IPS-20b (cell line): ENCODE data around the gene IFT172.
A peak's percentile ranks its signal among the peaks of the same experiment; 100 is the strongest.

Experiments
- H3K27ac ChIP-seq: one replicate; pipeline ENCODE4 v1.5.1; 2013; ENCODE audit warnings: low read length
- H3K27me3 ChIP-seq: 2 replicates; pipeline ENCODE4 v1.6.1; 2013; ENCODE audit warnings: mild to moderate bottlenecking, low read length, inconsistent platforms; ENCODE audit not compliant: insufficient read depth
- H3K36me3 ChIP-seq: 2 replicates; pipeline ENCODE4 v1.6.1; 2013; ENCODE audit warnings: low read depth, mild to moderate bottlenecking, inconsistent platforms, low read length, moderate library complexity; ENCODE audit not compliant: insufficient read depth
- H3K4me1 ChIP-seq: 2 replicates; pipeline ENCODE4 v1.6.1; 2013; ENCODE audit warnings: mild to moderate bottlenecking, control low read depth, inconsistent platforms, low read length, moderate library complexity; ENCODE audit not compliant: insufficient read depth
- H3K4me3 ChIP-seq: 2 replicates; pipeline ENCODE4 v1.5.1; 2013; ENCODE audit warnings: mild to moderate bottlenecking, low read length, inconsistent platforms
- H3K9ac ChIP-seq: 2 replicates; pipeline ENCODE4 v1.6.1; 2013; ENCODE audit warnings: low read depth, mild to moderate bottlenecking, inconsistent platforms, low read length, moderate library complexity
- H3K9me3 ChIP-seq: 2 replicates; pipeline ENCODE4 v1.6.1; 2013; ENCODE audit warnings: mild to moderate bottlenecking, low read depth, low read length, inconsistent platforms; ENCODE audit not compliant: insufficient read depth

Gene IFT172

DNA sequence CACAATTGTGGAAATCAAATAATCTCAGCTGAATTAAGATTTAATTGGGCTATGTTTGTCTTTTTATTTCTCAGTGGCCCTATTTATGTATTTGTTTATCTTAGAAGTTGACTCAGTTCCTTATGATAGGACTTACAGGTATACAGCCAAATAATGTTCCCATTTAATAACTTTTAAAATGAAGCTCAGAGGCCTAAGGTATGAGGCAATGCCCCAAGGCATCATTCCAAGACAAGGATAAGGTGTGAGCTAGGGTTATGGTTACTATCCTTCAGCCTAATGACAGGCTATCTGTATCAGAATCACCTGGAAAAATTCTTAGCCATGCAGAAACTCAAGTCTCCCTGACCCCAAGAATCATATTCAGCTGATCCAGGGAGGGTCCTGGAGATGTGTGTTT is 68.5 kb downstream of the IFT172 start:
- no peak overlapping the region for H3K4me3 ChIP-seq
- no peak overlapping the region for H3K9ac ChIP-seq
- no peaks in the 10 kb centered on the region for H3K9me3 ChIP-seq
- H3K27me3 ChIP-seq = no peaks in the 10 kb centered on the region
- H3K36me3 ChIP-seq = no peaks in the 10 kb centered on the region
- no peak overlapping the region for H3K27ac ChIP-seq
- no peaks in the 10 kb centered on the region for H3K4me1 ChIP-seq

DNA sequence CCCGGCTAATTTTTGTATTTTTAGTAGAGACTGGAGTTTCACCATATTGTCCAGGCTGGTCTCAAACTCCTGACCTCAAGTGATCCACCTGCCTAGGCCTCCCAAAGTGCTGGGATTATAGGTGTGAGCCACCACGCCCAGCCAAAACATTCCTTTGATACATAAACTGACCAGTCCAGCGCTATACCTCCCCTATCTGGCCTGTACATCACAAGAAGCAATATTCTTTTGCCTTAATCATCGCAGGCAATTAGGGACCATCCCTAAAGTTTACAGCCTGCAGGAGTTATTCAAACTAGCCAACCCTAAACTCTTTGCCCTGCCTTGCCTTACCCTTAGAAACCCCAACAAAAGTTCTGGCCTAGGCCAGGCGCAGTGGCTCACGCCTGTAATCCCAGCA is 73.4 kb downstream of the IFT172 start:
- Histone ChIP-seq H3K27me3 (no peaks in the 10 kb centered on the region), H3K9me3 (no peaks in the 10 kb centered on the region), H3K36me3 (no peaks in the 10 kb centered on the region), H3K4me1 (no peaks in the 10 kb centered on the region), H3K27ac (no peak overlapping the region), H3K4me3 (no peak overlapping the region), H3K9ac (no peak overlapping the region)

DNA sequence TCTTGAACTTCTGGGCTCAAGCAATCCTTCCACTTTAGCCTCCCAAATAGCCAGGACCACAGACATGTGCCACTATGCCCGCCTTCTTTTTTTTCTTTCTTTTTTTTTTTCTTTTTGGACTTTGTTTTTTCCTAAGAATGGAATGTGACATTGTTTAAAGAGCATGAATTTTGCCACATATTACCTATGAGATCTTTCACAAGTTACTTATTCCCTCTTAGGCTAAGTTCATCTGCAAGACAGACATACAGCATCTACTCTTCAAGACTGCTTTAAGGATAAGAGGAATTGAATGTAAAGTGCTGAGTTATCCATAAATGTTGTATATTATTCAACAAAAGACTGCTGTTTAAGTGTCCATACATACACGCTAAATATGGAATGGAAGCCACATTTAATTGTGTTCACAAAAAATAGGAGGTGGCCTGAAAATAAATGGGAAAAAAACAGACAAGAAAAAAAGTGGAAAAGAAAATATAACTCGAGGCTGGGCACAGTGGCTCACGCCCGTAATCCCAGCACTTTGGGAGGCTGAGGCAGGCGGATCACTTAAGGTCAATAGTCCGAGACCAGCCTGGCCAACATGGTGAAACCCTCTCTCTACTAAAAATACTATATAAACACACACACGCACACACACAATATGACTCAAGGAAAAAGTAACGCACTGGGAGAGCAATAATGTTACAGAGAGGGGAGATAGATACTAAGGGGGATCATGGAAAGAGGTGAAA is 77.0 kb downstream of the IFT172 start:
- no peaks in the 10 kb centered on the region for H3K9me3 ChIP-seq
- H3K9ac ChIP-seq = no peak overlapping the region
- H3K27me3 ChIP-seq = no peaks in the 10 kb centered on the region
- no peak overlapping the region for H3K27ac ChIP-seq
- H3K4me3 ChIP-seq = no peak overlapping the region
- no peaks in the 10 kb centered on the region for H3K4me1 ChIP-seq
- peaks cover 1% of the 10 kb centered on the region; the same call in 1 of the 2 replicates for H3K36me3 ChIP-seq

DNA sequence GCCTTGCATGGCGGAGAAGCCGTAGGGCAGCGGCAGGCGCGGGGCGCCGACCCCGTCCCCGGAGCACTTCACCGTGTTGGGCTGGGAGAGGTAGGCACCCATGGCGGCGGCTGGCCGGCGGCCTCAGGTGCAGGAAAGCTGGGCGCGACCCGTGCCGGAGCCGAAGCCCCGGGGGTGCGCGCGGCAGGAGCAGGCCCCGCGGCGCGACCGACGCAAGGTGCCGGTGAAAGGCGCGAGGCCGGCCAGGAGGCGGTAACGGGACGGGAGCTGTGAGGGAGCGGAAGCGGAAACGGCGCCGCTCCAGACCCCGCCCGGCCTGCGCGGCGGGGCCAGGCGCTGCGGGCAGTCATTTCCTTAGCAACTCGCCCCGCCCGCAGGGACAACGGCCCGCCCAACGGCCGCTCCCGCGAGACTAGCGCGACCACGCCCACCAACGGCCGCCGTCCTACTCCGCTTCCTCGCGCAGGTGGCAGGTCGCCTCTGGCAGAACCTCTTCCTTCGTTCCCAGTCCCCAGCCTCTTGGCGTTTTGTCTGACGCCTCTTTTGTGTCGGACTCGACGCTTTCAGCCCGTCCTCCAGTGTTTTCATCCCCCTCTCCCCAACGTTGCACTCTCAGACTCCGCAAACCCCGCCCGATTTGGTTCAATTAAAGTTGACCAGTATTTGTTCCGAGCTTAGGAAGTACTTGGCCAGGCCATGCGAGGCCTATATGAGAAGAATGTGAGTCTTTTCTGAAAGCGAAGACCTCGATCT is 80.0 kb downstream of the IFT172 start, which contains the start of gene PPM1G:
Gene PPM1G, minus strand, starts transcription at position 271 of the 753 bp plus-strand sequence. Its CDS starts 169 bp downstream, at position 102.
- Histone ChIP-seq H3K27ac (peak within 1 kb of the TSS; percentile 81), H3K4me3 (peak within 1 kb of the TSS; percentile 85), H3K9me3 (no peaks in the 10 kb centered on the region), H3K4me1 (no peaks in the 10 kb centered on the region), H3K36me3 (peaks cover 24% of the 10 kb centered on the region; the same call in 1 of the 2 replicates), H3K9ac (peak within 1 kb of the TSS; percentile 93), H3K27me3 (no peaks in the 10 kb centered on the region)

DNA sequence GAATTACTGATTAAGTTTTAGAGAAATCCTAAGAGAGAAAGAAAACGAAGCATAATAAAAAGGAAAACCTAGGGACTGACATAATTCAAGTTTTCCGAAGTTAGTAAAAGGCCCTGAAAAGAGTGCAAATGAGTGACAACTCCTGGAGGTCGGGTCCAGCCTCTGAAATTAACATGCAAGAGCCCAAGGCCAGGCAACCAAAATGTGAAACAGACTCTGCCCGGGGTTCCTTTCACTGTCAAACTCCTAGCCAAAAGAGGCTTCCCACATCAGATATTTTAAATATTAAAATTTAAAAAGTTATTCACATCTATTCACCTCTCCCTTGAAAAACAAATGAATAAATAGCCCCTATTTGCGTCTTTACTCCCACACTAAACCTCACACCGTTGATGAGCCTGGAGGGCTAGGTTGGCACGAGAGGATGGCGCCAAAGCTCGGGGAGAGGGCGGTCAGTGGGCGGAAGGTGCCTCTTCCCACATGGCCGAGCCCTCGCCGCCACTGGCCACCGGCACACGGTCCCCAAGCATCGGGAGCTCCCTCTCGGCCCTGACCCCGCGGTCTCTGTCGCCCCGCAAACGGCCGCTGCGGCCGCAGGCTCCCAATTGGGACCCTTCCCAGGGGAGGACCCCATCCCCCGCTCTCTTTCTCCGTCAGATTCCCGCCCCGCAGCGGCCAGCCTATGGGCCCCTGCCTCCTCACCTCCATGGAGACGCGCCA is 80.8 kb downstream of the IFT172 start:
- H3K27ac ChIP-seq = peak overlapping the region; percentile 81
- peaks cover 26% of the 10 kb centered on the region; the same call in 1 of the 2 replicates for H3K36me3 ChIP-seq
- peak overlapping the region; percentile 85 for H3K4me3 ChIP-seq
- no peaks in the 10 kb centered on the region for H3K4me1 ChIP-seq
- H3K9ac ChIP-seq = peak overlapping the region; percentile 93
- no peaks in the 10 kb centered on the region for H3K27me3 ChIP-seq
- no peaks in the 10 kb centered on the region for H3K9me3 ChIP-seq

DNA sequence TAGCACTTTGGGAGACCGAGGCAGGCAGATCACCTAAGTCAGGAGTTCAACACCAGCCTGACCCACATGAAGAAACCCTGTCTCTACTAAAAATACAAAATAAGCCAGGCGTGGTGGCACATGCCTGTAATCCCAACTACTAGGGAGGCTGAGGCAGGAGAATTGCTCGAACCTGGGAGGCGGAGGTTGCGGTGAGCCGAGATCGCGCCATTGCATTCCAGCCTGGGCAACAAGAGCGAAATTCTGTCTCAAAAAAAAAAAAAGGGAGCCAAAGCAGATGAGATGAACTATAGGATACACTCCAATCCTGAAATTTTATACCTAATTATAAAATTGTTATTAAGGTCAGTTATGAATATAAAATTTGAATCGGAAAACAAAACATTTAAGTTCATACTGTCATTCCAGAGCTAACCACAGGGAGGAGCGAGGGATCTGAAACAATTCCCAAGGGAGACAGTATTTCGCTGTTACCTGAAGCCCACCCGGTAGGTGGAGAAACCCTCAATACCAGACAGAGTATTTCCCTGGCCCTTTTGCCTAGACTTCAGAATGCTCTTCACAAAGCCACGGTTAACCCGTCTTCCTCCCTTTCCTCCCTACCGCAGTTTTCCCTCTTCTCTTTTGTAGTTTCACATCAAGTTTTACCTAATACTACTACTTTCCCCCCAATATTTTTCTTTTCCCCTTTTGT is 81.6 kb downstream of the IFT172 start:
- H3K27ac ChIP-seq = no peak overlapping the region
- no peaks in the 10 kb centered on the region for H3K27me3 ChIP-seq
- H3K9ac ChIP-seq = peak overlapping the region; percentile 93
- peaks cover 30% of the 10 kb centered on the region; the same call in 1 of the 2 replicates for H3K36me3 ChIP-seq
- no peaks in the 10 kb centered on the region for H3K4me1 ChIP-seq
- peak overlapping the region; percentile 85 for H3K4me3 ChIP-seq
- no peaks in the 10 kb centered on the region for H3K9me3 ChIP-seq

DNA sequence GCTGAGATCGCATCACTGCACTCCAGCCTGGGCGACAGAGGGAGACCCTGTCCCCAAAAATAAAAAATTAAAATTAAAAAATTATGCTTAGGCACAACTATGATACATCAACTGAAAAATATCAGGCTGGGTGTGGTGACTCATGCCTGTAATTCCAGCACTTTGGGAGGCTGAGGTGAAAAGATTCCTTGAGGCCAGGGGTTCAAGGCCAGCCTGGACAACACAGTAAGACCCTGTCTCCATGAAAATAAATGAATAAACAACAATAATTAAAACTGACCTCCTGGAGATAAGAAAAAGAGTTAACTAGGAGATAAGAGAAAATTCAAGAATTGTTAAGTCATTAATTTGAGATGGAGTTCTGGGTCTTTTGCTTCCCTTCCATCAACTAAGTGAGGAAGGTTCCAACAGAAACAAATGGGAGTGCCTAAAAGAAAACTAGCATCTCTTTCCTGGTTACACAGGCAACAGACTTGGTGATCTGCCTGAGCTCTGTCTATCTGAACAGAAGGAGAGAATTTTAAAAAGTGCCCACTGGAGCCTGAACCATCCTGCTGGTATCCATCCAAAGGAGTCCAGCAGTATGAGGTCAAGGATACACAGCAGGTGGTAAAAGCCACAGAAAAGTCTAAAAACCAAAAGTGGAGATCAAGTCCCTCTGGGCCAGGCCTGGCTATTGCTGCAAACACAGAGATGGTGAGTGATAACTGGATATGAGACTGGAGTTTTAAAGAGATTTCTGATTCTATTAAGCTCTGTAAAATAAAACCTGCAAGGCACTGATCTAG is 89.0 kb downstream of the IFT172 start:
- H3K27ac ChIP-seq = no peak overlapping the region
- no peaks in the 10 kb centered on the region for H3K4me1 ChIP-seq
- H3K9me3 ChIP-seq = no peaks in the 10 kb centered on the region
- no peak overlapping the region for H3K9ac ChIP-seq
- H3K4me3 ChIP-seq = no peak overlapping the region
- H3K36me3 ChIP-seq = peaks cover 26% of the 10 kb centered on the region; the same call in 1 of the 2 replicates
- H3K27me3 ChIP-seq = no peaks in the 10 kb centered on the region

DNA sequence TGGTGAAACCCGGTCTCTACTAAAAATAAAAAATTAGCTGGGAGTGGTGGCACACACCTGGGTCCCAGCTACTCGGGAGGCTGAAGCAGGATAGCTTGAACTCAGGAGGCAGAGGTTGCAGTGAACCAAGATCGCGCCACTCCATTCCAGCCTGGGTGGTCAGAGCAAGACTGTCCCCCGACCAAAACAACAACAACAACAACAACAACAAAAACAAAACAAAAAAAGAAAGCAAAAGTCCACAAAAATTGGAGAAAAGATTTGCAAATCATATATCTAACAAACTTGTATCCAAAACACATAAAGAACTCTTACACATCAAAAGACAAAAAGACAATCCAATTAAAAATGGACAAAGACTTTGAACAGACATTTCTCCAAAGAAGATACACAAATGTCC is 90.6 kb downstream of the IFT172 start:
- H3K9ac ChIP-seq = no peak overlapping the region
- no peaks in the 10 kb centered on the region for H3K27me3 ChIP-seq
- no peak overlapping the region for H3K4me3 ChIP-seq
- no peaks in the 10 kb centered on the region for H3K4me1 ChIP-seq
- H3K27ac ChIP-seq = no peak overlapping the region
- H3K9me3 ChIP-seq = no peaks in the 10 kb centered on the region
- peaks cover 19% of the 10 kb centered on the region; the same call in 1 of the 2 replicates for H3K36me3 ChIP-seq
